DMS53 (cell line): ENCODE results near the gene OR5H14.
"Not testable (repeated sequence)": the region's sequence is repeated elsewhere in the genome, so short reads cannot be mapped to it uniquely, and the experiment has no call there.

ENCODE experiments used
- DNase-seq: peaks from one replicate; lab custom pipeline; 2025; lab: John Stamatoyannopoulos, UW

The OR5H14 gene

GRCh38 chr3:98147179-98147578 lies at the start of gene OR5H14:
Gene OR5H14 (plus strand): TSS chr3:98147479. CDS start chr3:98149386, 1,907 bp downstream.
- DNase-seq: no peak

GRCh38 chr3:98099848-98100247 lies 47.4 kb upstream of the OR5H14 start:
- peak; percentile 36 for DNase-seq

GRCh38 chr3:98108162-98108561 lies 39.1 kb upstream of the OR5H14 start:
- no peak for DNase-seq

- no peak for DNase-seq
Measured at GRCh38 chr3:98109807-98110549, 37.3 kb upstream of the OR5H14 start.

- no peak for DNase-seq
Measured at GRCh38 chr3:98110550-98110908, 36.8 kb upstream of the OR5H14 start.

- peak; percentile 1 for DNase-seq
Measured at GRCh38 chr3:98114264-98114663, 33.0 kb upstream of the OR5H14 start.

GRCh38 chr3:98115717-98116116 lies 31.6 kb upstream of the OR5H14 start:
- DNase-seq: no peak

- no peak for DNase-seq
Measured at GRCh38 chr3:98130421-98130820, 16.9 kb upstream of the OR5H14 start, which contains the start of gene OR5H1. Gene OR5H1 (plus strand): TSS chr3:98130721. CDS start chr3:98132698, 1,977 bp downstream.

GRCh38 chr3:98136631-98137030 lies 10.6 kb upstream of the OR5H14 start:
- DNase-seq: peak; percentile 30

GRCh38 chr3:98137826-98138557 lies 9.3 kb upstream of the OR5H14 start:
- not testable (repeated sequence) for DNase-seq

GRCh38 chr3:98140531-98140930 lies 6.7 kb upstream of the OR5H14 start:
- DNase-seq: no peak

- no peak for DNase-seq
Measured at GRCh38 chr3:98148751-98149150, 1.5 kb downstream of the OR5H14 start.

GRCh38 chr3:98149456-98149855 lies 2.2 kb downstream of the OR5H14 start:
- DNase-seq: not testable (repeated sequence)

- DNase-seq: peak; percentile 18
Measured at GRCh38 chr3:98151241-98151640, 4.0 kb downstream of the OR5H14 start.

GRCh38 chr3:98166396-98166795 lies 19.1 kb downstream of the OR5H14 start, which contains the start of gene OR5H15:
Gene OR5H15 (plus strand): TSS chr3:98166696. CDS start chr3:98168700, 2,004 bp downstream.
- no peak for DNase-seq

- DNase-seq: no peak
Measured at GRCh38 chr3:98171071-98171470, 23.8 kb downstream of the OR5H14 start.

GRCh38 chr3:98172621-98173020 lies 25.3 kb downstream of the OR5H14 start:
- no peak for DNase-seq

- DNase-seq: no peak
Measured at GRCh38 chr3:98180319-98180890, 33.1 kb downstream of the OR5H14 start.

GRCh38 chr3:98182196-98182595 lies 34.9 kb downstream of the OR5H14 start:
- no peak for DNase-seq

- DNase-seq: peak; percentile 40
Measured at GRCh38 chr3:98185180-98185579, 37.9 kb downstream of the OR5H14 start.

- DNase-seq: peak; percentile 51
Measured at GRCh38 chr3:98188545-98188944, 41.3 kb downstream of the OR5H14 start.

GRCh38 chr3:98190911-98191310 lies 43.6 kb downstream of the OR5H14 start:
- DNase-seq: not testable (repeated sequence)

- not testable (repeated sequence) for DNase-seq
Measured at GRCh38 chr3:98196293-98196692, 49.0 kb downstream of the OR5H14 start.
